Upper lobe of left lung (tissue), 4 donors: ENCODE results near the gene POPDC3.

Experiments
- EP300 ChIP-seq, 4 donors: sonication (generic); formaldehyde crosslinking; IDR thresholded peaks; one replicate each; pipeline ENCODE4 v1.5.1; 2017; ENCODE audit warnings: antibody characterized with exemption in 4 of 4, control low read depth in 2 of 4
- POLR2A ChIP-seq, 4 donors: fragments of 450-650 bp; IDR thresholded peaks; one replicate each; pipeline ENCODE4 v1.5.1; 2016 to 2017; ENCODE audit warnings: antibody characterized with exemption in 4 of 4, mild to moderate bottlenecking in 2 of 4
- TF ChIP-seq, protein P1 (sequence below), 6 experiments: fragments of 450-650 bp in 4 of 6; fragments of 200-600 bp in 2 of 6; sonication (generic) in 2 of 6; IDR thresholded peaks; one replicate each; pipeline ENCODE4 v1.5.1; 2016 to 2019; ENCODE audit warnings: antibody characterized with exemption in 6 of 6

DNA sequence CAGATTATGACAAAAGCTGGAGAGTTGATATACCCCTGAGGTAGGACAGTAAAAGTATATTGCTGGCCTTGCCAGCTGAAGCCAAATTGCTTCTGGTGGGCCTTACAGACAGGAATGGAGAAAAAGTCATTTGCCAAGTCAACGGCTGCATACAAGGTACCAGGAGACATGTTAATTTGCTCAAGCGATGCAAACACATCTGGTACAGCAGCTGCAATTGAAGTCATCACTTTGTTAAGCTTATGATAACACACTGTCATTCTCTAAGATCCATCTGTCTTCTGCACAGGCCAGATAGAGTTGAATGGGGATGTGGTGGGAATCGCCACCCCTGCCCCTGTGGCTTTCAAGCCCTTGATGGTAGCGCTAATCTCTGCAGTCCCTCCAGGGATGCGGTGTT is 40.4 kb upstream of the POPDC3 start:
- TF ChIP-seq, protein P1, sequence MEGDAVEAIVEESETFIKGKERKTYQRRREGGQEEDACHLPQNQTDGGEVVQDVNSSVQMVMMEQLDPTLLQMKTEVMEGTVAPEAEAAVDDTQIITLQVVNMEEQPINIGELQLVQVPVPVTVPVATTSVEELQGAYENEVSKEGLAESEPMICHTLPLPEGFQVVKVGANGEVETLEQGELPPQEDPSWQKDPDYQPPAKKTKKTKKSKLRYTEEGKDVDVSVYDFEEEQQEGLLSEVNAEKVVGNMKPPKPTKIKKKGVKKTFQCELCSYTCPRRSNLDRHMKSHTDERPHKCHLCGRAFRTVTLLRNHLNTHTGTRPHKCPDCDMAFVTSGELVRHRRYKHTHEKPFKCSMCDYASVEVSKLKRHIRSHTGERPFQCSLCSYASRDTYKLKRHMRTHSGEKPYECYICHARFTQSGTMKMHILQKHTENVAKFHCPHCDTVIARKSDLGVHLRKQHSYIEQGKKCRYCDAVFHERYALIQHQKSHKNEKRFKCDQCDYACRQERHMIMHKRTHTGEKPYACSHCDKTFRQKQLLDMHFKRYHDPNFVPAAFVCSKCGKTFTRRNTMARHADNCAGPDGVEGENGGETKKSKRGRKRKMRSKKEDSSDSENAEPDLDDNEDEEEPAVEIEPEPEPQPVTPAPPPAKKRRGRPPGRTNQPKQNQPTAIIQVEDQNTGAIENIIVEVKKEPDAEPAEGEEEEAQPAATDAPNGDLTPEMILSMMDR (IDR thresholded peaks at IDR 0.05), result no peak
- no peak for TF ChIP-seq POLR2A (IDR thresholded peaks at IDR 0.05)
- TF ChIP-seq EP300 (IDR thresholded peaks at IDR 0.05), result no peak
